Mesenchymal stem cell (in vitro differentiated cells and primary cell): ENCODE results near the gene RNF215.
A peak's percentile ranks its signal among the peaks of the same experiment; 100 is the strongest.
"Not testable (repeated sequence)": the region's sequence is repeated elsewhere in the genome, so short reads cannot be mapped to it uniquely, and the experiment has no call there.

Experiments
- DNase-seq: peaks from one replicate; pipeline ENCODE4 v3.0.0-alpha.2; 2013
- H2AFZ ChIP-seq: one replicate; pipeline ENCODE4 v1.6.1; 2013; ENCODE audit warnings: low read depth, mild to moderate bottlenecking, control low read depth, inconsistent platforms, low read length, moderate library complexity
- H2AK5ac ChIP-seq: 2 replicates; pipeline ENCODE4 v1.6.1; 2013; ENCODE audit warnings: low read length, moderate library complexity, mild to moderate bottlenecking, inconsistent platforms; ENCODE audit not compliant: severe bottlenecking
- H2BK120ac ChIP-seq: one replicate; pipeline ENCODE4 v1.6.1; 2013; ENCODE audit warnings: low read depth, mild to moderate bottlenecking, inconsistent platforms, low read length, moderate library complexity
- H2BK12ac ChIP-seq, 2 experiments: one replicate each; pipeline ENCODE4 v1.6.1; 2013; ENCODE audit warnings: inconsistent platforms in 2 of 2, low read length in 2 of 2, mild to moderate bottlenecking in 2 of 2, moderate library complexity in 2 of 2, control low read depth in 1 of 2
- H2BK15ac ChIP-seq: one replicate; pipeline ENCODE4 v1.6.1; 2013; ENCODE audit warnings: mild to moderate bottlenecking, low read depth, inconsistent platforms; ENCODE audit not compliant: poor library complexity, severe bottlenecking
- H2BK5ac ChIP-seq: 2 replicates; pipeline ENCODE4 v1.6.1; 2013; ENCODE audit warnings: low read depth, mild to moderate bottlenecking, low read length, control low read depth, inconsistent platforms; ENCODE audit not compliant: poor library complexity, severe bottlenecking
- H3K14ac ChIP-seq, 2 experiments: one replicate each; pipeline ENCODE4 v1.6.1; 2013; ENCODE audit warnings: inconsistent platforms in 2 of 2, low read length in 2 of 2, control low read depth in 1 of 2, mild to moderate bottlenecking in 1 of 2, moderate library complexity in 1 of 2
- H3K18ac ChIP-seq, 2 experiments: one replicate each; pipeline ENCODE4 v1.6.1; 2013; ENCODE audit warnings: inconsistent platforms in 2 of 2, low read length in 2 of 2, control low read depth in 1 of 2, low read depth in 1 of 2, mild to moderate bottlenecking in 1 of 2
- H3K23ac ChIP-seq, 2 experiments: one replicate each; pipeline ENCODE4 v1.6.1; 2013; ENCODE audit warnings: inconsistent platforms in 2 of 2, low read length in 2 of 2, mild to moderate bottlenecking in 2 of 2, moderate library complexity in 2 of 2, control low read depth in 1 of 2
- H3K27ac ChIP-seq: 2 replicates; pipeline ENCODE4 v1.5.1; 2013; ENCODE audit warnings: mild to moderate bottlenecking, moderate library complexity, low read length, control low read depth, inconsistent platforms; ENCODE audit not compliant: poor library complexity, severe bottlenecking
- H3K27me3 ChIP-seq, 2 experiments: 2 replicates each; pipeline versions ENCODE4 v1.6.1 to v1.7.0; 2013; ENCODE audit warnings: low read length in 2 of 2, mild to moderate bottlenecking in 2 of 2, moderate library complexity in 2 of 2, control low read depth in 1 of 2, inconsistent platforms in 1 of 2; ENCODE audit not compliant: control insufficient read depth in 1 of 2, insufficient read depth in 1 of 2
- H3K36me3 ChIP-seq, 2 experiments: 2 replicates each; pipeline versions ENCODE4 v1.6.1 to v1.7.0; 2013; ENCODE audit warnings: low read length in 2 of 2, control low read depth in 1 of 2, inconsistent platforms in 1 of 2, low read depth in 1 of 2, mild to moderate bottlenecking in 1 of 2; ENCODE audit not compliant: insufficient read depth in 2 of 2, control insufficient read depth in 1 of 2
- H3K4ac ChIP-seq, 2 experiments: one replicate each; pipeline ENCODE4 v1.6.1; 2013; ENCODE audit warnings: inconsistent platforms in 2 of 2, low read length in 2 of 2, mild to moderate bottlenecking in 2 of 2, moderate library complexity in 2 of 2, control low read depth in 1 of 2, low read depth in 1 of 2
- H3K4me1 ChIP-seq: 2 replicates; pipeline ENCODE4 v1.6.1; 2013; ENCODE audit warnings: low read depth, low read length, control low read depth; ENCODE audit not compliant: control insufficient read depth, insufficient read depth
- H3K4me2 ChIP-seq: 2 replicates; pipeline ENCODE4 v1.6.1; 2013; ENCODE audit warnings: low read length, mild to moderate bottlenecking, inconsistent platforms; ENCODE audit not compliant: poor library complexity, severe bottlenecking
- H3K4me3 ChIP-seq, 2 experiments: 2 replicates each; pipeline versions ENCODE4 v1.5.1 to v1.7.0; 2013; ENCODE audit warnings: low read length in 2 of 2, mild to moderate bottlenecking in 2 of 2, control low read depth in 1 of 2, low read depth in 1 of 2; ENCODE audit not compliant: insufficient read depth in 1 of 2
- H3K79me1 ChIP-seq: replicated peaks from 2 replicates; pipeline ENCODE4 v1.6.1; 2013; ENCODE audit warnings: mild to moderate bottlenecking, control low read depth, low read length, inconsistent platforms; ENCODE audit not compliant: poor library complexity, severe bottlenecking
- H3K9ac ChIP-seq: 2 replicates; pipeline ENCODE4 v1.7.0; 2013; ENCODE audit warnings: mild to moderate bottlenecking, low read length, moderate library complexity
- H3K9me3 ChIP-seq: 2 replicates; pipeline ENCODE4 v1.7.0; 2013; ENCODE audit warnings: mild to moderate bottlenecking, low read length; ENCODE audit not compliant: control insufficient read depth
- H4K8ac ChIP-seq: one replicate; pipeline ENCODE4 v1.6.1; 2013; ENCODE audit warnings: inconsistent platforms, mild to moderate bottlenecking, low read length, moderate library complexity
- H4K91ac ChIP-seq: one replicate; pipeline ENCODE4 v1.6.1; 2013; ENCODE audit warnings: mild to moderate bottlenecking, low read length, inconsistent platforms
- WGBS: methylation state at CpG from one replicate; pipeline ENCODE4 v1.1.7; 2013; ENCODE audit warnings: mixed read lengths; 5-methylcytosine and 5-hydroxymethylcytosine counted together

The RNF215 gene

DNA sequence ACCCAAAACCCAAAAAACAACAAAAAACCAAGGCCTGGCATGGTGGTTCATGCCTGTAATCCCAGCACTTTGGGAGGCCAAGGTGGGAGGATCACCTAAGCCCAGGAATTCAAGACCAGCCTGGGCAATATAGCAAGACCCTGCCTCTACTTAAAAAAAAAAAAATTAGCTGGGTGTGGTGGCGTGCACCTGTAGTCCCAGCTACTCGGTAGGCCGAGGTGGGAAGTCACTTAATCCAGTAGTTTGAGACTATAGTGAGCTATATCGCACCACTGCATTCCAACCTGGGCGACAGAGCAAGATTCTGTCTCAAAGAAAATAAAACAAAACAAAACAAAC lies 15.5 kb upstream of the RNF215 start:
- not testable (repeated sequence) for H2BK5ac ChIP-seq, H2BK120ac ChIP-seq, H3K9me3 ChIP-seq, H3K27me3 ChIP-seq, H3K14ac ChIP-seq, H2AFZ ChIP-seq, H2BK12ac ChIP-seq, H3K23ac ChIP-seq, H3K4me3 ChIP-seq, H3K18ac ChIP-seq, H2BK15ac ChIP-seq, H4K8ac ChIP-seq, H4K91ac ChIP-seq, H2AK5ac ChIP-seq, DNase-seq, H3K4ac ChIP-seq, H3K27ac ChIP-seq, H3K4me2 ChIP-seq, H3K9ac ChIP-seq
- Histone ChIP-seq H3K4me1 (peaks cover 15% of the 10 kb centered on the region), H3K79me1 (peaks cover 38% of the 10 kb centered on the region), H3K36me3 (peaks cover 23 to 28% of the 10 kb centered on the region in 2 experiments)
- whole genome bisulfite sequencing = 98% methylated on average over 5 of the region's 5 CpGs

DNA sequence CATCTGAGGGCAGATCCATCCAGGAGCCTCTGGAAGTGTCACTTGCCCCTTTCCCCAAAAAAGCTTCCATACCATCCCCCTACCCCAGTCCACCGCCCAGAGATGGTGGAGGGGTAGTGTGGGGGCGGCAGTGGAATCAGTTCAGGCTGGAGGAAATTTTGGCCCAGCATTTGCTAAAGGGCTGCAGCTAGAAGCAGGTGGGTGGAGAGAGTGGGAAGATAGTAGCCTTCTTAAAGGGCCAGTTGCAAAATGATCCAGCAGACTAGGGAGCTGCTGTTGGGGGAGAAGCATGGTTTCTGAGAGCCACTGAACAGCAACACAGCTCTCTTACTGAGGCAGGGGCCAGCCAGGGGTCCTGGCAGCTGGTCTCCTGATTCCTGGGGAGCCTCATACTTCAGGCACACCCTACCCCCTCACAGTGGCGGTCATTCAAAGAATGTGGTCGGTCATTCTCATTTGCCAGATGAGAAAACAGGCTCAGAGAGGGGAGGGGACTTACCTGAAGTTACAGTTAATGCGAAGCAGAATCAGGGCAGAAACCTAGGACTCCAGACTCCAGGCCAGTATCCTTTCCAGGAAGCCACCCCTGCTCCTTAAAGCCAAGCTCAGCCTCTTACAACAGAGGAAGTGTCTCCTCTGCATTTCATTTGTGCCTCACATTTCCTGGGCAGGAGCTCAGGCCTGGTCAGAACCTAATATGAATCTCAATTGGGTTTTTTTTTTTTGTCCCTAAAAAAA lies 15.0 kb upstream of the RNF215 start:
- Histone ChIP-seq H3K9ac (peak overlapping the region; percentile 45), H3K79me1 (peaks cover 39% of the 10 kb centered on the region), H3K4me2 (no peak overlapping the region), H3K9me3 (no peaks in the 10 kb centered on the region), H2BK15ac (no peak overlapping the region), H4K8ac (no peak overlapping the region), H3K23ac (no peak overlapping the region), H2BK120ac (no peak overlapping the region), H3K18ac (no peak overlapping the region), H3K4me3 (no peak overlapping the region), H3K4ac (no peak overlapping the region), H3K14ac (no peak overlapping the region), H2AK5ac (no peak overlapping the region), H3K4me1 (peaks cover 19% of the 10 kb centered on the region), H3K27me3 (no peaks in the 10 kb centered on the region), H4K91ac (no peak overlapping the region), H3K36me3 (peaks cover 18 to 25% of the 10 kb centered on the region in 2 experiments), H3K27ac (no peak overlapping the region), H2BK12ac (no peak overlapping the region), H2BK5ac (no peak overlapping the region), H2AFZ (no peak overlapping the region)
- no peak for DNase-seq
- 67% methylated on average over 4 of the region's 5 CpGs for whole genome bisulfite sequencing

GRCh38 chr22:30401024-30401423 lies 13.8 kb upstream of the RNF215 start:
- H4K8ac ChIP-seq, H3K9ac ChIP-seq, H3K18ac ChIP-seq, H2BK15ac ChIP-seq, H3K14ac ChIP-seq, H3K27me3 ChIP-seq, H2BK120ac ChIP-seq, H2AK5ac ChIP-seq, DNase-seq, H3K4me2 ChIP-seq, H3K27ac ChIP-seq, H3K9me3 ChIP-seq, H3K4ac ChIP-seq, H2BK12ac ChIP-seq, H2BK5ac ChIP-seq, H3K4me3 ChIP-seq, H3K23ac ChIP-seq, H4K91ac ChIP-seq, H2AFZ ChIP-seq: not testable (repeated sequence)
- H3K79me1 ChIP-seq = peaks cover 39% of the 10 kb centered on the region
- WGBS = 98% methylated on average over 2 of the region's 3 CpGs
- peaks cover 7 to 13% of the 10 kb centered on the region in 2 experiments for H3K36me3 ChIP-seq
- peaks cover 25% of the 10 kb centered on the region for H3K4me1 ChIP-seq

GRCh38 chr22:30400159-30400558 lies 12.9 kb upstream of the RNF215 start:
- Histone ChIP-seq H2BK5ac (no peak overlapping the region), H3K27me3 (no peaks in the 10 kb centered on the region), H3K23ac (no peak overlapping the region), H3K18ac (no peak overlapping the region), H2AK5ac (no peak overlapping the region), H3K4me1 (peaks cover 25% of the 10 kb centered on the region), H4K8ac (no peak overlapping the region), H3K9me3 (no peaks in the 10 kb centered on the region), H2BK120ac (no peak overlapping the region), H3K79me1 (peaks cover 34% of the 10 kb centered on the region), H3K4me3 (no peak overlapping the region), H3K4me2 (no peak overlapping the region), H3K27ac (no peak overlapping the region), H4K91ac (no peak overlapping the region), H3K36me3 (peaks cover 2 to 13% of the 10 kb centered on the region in 2 experiments), H3K9ac (no peak overlapping the region), H2BK12ac (no peak overlapping the region), H3K14ac (no peak overlapping the region), H3K4ac (no peak overlapping the region), H2BK15ac (no peak overlapping the region), H2AFZ (no peak overlapping the region)
- WGBS = 100% methylated on average over 1 of the region's 1 CpG
- DNase-seq = no peak
